Omental fat pad (tissue), 4 donors: ENCODE data around the gene WDR48. TPM values are rescaled to one million over a fixed set of nuclear protein-coding genes. Genes with fewer than 3 reads are reported as not detected.

Experiments used
- ATAC-seq: fragments of 150-250 bp; one replicate; pipeline ENCODE4 v1.9.1; 2016; ENCODE audit warnings: mild to moderate bottlenecking, moderate library complexity; ENCODE audit not compliant: low FRiP score
- DNase-seq: peaks from one replicate; pipeline ENCODE4 v3.0.0-alpha.2; 2019; ENCODE audit warnings: low spot score
- CTCF ChIP-seq, 3 donors: fragments of 450-650 bp; IDR thresholded peaks; one replicate each; pipeline ENCODE4 v1.5.1; 2016 to 2017; ENCODE audit warnings: antibody characterized with exemption in 3 of 3, mild to moderate bottlenecking in 3 of 3, moderate library complexity in 2 of 3
- total RNA-seq, 4 donors: library from RNA; depleted of rRNA; stranded (reverse); fragments of >200 nt; gene quantifications; one replicate each; pipeline ENCODE4 v1.1.0, GENCODE V29; 2016

The WDR48 gene
- total RNA-seq, 4 donors from 2014 or later, result 16.7 to 37.2 (median 22.7) TPM

DNA sequence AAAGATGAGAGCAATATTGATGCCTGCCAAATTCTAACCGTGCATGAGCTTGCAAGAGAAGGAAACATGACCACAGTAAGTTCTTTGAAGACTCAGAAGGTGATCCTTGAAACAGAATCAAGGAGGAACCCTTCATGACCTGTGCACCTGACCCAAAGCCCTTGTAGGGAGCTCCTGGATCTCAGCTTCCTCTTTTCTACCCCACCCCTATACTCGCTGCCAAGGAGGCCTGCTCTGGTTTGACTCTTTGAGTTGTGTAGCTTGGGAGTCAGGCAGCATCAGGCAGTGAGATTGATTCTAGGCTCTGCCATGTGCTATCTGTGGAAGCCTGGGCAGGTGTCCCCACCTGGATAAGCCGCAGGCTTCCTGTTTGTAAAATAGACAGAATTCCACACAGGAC, 66.3 kb downstream of the WDR48 start:
- ATAC-seq (no peak), DNase-seq (no peak)
- no peak for TF ChIP-seq CTCF (IDR thresholded peaks at IDR 0.05)

DNA sequence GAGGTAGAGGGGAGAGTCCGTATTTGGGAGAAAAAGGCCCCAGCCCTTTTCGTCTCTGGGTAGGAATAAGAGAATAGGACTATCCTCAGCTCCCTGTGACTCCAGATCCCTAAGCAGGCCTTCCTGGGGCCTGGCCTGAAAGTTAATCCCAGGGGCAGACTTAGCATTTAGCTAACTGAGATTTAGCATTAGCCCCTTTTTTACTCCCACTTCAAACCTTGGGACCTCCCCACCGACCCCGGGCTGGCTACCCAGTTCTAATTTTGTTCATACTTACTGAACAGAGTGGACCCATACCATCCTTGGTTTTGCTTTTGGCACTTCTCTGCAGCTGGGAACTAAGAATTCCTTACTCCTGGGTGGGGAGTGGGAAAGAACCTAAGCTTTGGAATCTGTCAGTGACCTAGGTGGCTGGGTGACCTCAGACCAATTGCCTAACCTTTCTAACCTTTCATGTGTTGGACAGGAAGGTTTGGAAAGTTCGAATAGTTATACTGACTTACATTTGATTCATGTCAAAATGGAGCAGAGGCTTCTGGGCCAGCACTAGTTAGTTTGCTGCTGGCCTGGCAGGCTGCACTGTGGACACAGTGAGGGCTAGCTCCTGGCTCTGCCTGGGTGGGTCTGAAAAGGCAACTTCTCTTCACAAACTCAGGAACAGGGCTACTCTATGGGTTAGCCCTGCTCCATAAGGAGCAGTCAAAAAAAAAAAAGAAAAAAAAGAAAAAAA, 67.3 kb downstream of the WDR48 start:
- DNase-seq (no peak), ATAC-seq (no peak)
- TF ChIP-seq CTCF (IDR thresholded peaks at IDR 0.05), result no peak

DNA sequence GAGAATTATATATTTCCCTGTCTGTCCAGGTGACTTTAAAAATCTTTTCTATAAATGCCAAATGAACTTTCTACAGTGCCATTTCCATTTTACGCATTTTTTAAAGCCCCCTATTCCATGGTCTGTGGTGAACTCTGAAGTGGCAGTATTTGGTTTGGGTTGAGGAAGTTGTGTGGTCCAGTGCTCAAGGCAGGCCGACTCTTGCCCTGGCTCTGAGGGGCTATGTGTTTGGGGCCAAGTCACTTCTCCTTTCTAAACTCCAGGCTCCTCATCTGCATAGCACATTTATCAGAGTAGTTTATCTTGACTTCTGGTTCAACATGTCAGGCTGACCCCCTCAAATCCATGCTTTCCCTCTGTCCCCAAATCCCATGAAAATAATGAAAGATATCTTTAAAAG, 69.8 kb downstream of the WDR48 start:
- DNase-seq, result no peak
- ATAC-seq, result no peak
- no peak for TF ChIP-seq CTCF (IDR thresholded peaks at IDR 0.05)

DNA sequence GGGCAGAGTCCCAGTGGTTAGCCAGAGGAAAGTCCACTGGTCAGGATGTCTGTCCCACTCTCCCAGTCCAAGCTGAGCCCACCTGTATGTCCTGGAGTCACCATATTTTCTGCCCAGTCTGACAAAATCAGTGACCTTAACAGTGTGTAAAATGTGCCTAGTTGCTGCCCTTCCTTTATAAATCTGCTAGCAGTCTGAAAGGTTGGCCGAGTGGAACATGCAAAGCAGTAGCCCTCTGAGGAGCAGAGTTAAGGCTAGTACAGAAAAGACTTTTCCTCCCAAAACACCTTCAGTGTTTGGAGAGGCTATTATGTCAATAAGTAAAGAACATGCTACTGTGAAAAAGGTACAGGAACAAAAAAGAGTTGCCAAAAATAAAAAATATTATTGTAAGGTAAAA, 71.0 kb downstream of the WDR48 start:
- ATAC-seq (no peak), DNase-seq (no peak)
- no peak for TF ChIP-seq CTCF (IDR thresholded peaks at IDR 0.05)

DNA sequence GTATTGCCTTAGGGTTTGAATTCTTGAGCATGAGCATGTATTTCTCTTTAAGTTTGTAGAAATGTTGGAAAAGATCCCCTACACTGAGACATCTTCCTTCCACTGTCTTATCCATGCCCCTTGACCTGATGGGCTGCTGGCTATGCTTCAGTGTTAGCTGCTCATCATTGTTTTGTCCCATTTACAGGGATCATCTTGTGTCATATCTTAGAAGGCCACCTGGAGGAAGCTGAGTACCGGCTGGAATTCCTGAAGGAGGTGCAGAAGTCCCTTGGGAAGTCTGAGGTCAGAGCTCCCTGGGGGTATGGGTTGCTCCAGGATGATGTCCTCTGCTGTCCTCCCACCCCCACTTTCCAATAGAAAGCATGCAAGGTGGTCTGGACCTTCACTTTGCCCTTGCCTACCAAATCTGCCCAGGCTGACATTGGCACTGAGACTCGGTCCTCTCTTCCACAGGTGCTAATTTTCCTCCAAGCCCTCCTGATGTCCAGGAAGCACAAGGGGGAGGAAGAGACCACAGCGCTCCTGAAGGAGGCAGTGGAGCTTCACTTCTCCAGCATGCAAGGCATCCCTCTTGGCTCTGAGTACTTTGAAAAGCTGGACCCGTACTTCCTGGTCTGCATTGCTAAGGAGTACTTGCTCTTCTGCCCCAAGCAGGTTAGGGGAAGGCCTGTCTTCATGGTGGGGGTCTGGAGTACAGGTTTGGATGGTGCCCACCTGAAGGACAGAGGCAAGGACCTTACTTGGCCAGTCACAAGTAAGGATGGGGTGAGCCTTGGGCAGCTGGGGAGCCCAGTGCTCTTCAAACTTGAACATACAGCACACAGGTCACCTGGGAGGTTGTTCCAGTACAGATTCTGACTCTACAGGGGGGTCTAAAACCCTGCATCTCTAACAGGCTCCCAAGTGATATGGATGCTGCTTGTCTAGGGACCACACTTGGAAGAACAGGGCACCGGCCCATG, 73.3 kb downstream of the WDR48 start:
- DNase-seq (no peak), ATAC-seq (peak; percentile 20)
- no peak for TF ChIP-seq CTCF (IDR thresholded peaks at IDR 0.05)

DNA sequence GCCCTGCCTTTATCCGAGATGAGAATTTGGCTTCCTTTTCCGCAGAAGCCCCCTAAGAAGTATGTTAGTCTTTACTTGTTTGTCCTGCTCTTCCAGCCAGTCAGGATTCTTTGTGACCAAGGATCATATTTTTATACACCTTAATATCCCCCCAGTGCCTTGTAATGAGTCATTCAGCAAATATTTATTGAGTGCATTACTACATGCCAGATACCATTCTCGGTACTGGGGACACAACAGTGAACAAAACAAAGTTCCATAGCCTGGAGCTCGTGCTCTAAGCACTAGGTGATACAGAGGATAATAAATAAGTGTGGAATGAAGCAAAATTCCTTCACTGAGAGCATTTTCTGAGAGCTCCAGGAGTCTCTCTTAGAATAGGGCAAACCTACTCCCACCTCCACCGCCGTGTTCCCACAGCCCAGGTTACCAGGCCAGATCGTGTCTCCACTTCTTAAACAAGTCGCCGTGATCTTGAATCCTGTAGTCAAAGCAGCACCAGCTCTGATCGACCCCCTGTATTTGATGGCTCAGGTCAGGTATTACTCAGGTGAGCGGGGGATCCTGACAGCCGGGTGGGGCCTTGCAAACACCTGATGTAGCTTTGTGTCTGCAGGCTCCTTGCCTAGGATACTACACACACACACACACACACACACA, 74.2 kb downstream of the WDR48 start:
- ATAC-seq, result no peak
- TF ChIP-seq CTCF (IDR thresholded peaks at IDR 0.05), result no peak
- no peak for DNase-seq
